ENCODE data around the gene DENND6B. TPM values are rescaled to one million over a fixed set of nuclear protein-coding genes. Genes with fewer than 3 reads are reported as not detected.

DENND6B gene
- total RNA-seq, 1 experiment from 2014 or later = 4.5 TPM

Other genes starting within 250 kb of the DENND6B start
- not detected in 2 replicates for gene MLC1, start 241.6 kb downstream of the DENND6B start, total RNA-seq (2014; rRNA removed; shearing (Covaris generic))
- gene MOV10L1, start 237.0 kb downstream of the DENND6B start, total RNA-seq (2014; rRNA removed; shearing (Covaris generic)) = not detected in 2 replicates
- 1.1 and 1.4 TPM in 2 replicates for gene PANX2, start 156.3 kb downstream of the DENND6B start, total RNA-seq (2014; rRNA removed; shearing (Covaris generic))
- 75.2 and 82.3 TPM in 2 replicates for gene TRABD, start 141.1 kb downstream of the DENND6B start, total RNA-seq (2014; rRNA removed; shearing (Covaris generic))
- 65.3 and 79.4 TPM in 2 replicates for gene SELENOO, start 126.0 kb downstream of the DENND6B start, total RNA-seq (2014; rRNA removed; shearing (Covaris generic))
- 30.8 and 32.2 TPM in 2 replicates for gene TUBGCP6, start 82.0 kb downstream of the DENND6B start, total RNA-seq (2014; rRNA removed; shearing (Covaris generic))
- 62.6 and 63.3 TPM in 2 replicates for gene HDAC10, start 75.7 kb downstream of the DENND6B start, total RNA-seq (2014; rRNA removed; shearing (Covaris generic))
- 6.6 and 6.7 TPM in 2 replicates for gene MAPK12, start 65.3 kb downstream of the DENND6B start, total RNA-seq (2014; rRNA removed; shearing (Covaris generic))
- gene MAPK11, start 56.6 kb downstream of the DENND6B start, total RNA-seq (2014; rRNA removed; shearing (Covaris generic)) = 1.6 and 2.2 TPM in 2 replicates
- 247 and 252 TPM in 2 replicates for gene PLXNB2, start 19.4 kb downstream of the DENND6B start, total RNA-seq (2014; rRNA removed; shearing (Covaris generic))
- 54.1 and 56.7 TPM in 2 replicates for gene PPP6R2, start 16.3 kb upstream of the DENND6B start, total RNA-seq (2014; rRNA removed; shearing (Covaris generic))
- 85.0 and 102 TPM in 2 replicates for gene SBF1, start 148.0 kb upstream of the DENND6B start, total RNA-seq (2014; rRNA removed; shearing (Covaris generic))
- gene ADM2, start 154.5 kb upstream of the DENND6B start, total RNA-seq (2014; rRNA removed; shearing (Covaris generic)) = 2.2 and 4.2 TPM in 2 replicates
- not detected in 2 replicates for gene MIOX, start 159.8 kb upstream of the DENND6B start, total RNA-seq (2014; rRNA removed; shearing (Covaris generic))
- 52.8 and 53.2 TPM in 2 replicates for gene LMF2, start 180.7 kb upstream of the DENND6B start, total RNA-seq (2014; rRNA removed; shearing (Covaris generic))
- gene NCAPH2, start 181.2 kb upstream of the DENND6B start, total RNA-seq (2014; rRNA removed; shearing (Covaris generic)) = 87.9 and 88.8 TPM in 2 replicates
- gene SCO2, start 198.6 kb upstream of the DENND6B start, total RNA-seq (2014; rRNA removed; shearing (Covaris generic)) = 5.0 and 5.5 TPM in 2 replicates
- gene TYMP, start 203.0 kb upstream of the DENND6B start, total RNA-seq (2014; rRNA removed; shearing (Covaris generic)) = 6.9 and 7.4 TPM in 2 replicates
- gene KLHDC7B, start 218.9 kb upstream of the DENND6B start, total RNA-seq (2014; rRNA removed; shearing (Covaris generic)) = not detected in 2 replicates
- not detected in 2 replicates for gene SYCE3, start 235.9 kb upstream of the DENND6B start, total RNA-seq (2014; rRNA removed; shearing (Covaris generic))